ENCODE measurements around the gene CD1D. TPM values are rescaled to one million over a fixed set of nuclear protein-coding genes. Genes with fewer than 3 reads are reported as not detected.

The CD1D gene
- total RNA-seq, 1 donor from 2014 or later = not detected

Other genes starting within 250 kb of the CD1D start
- 35.9 and 42.8 TPM in 2 replicates for gene KIRREL1, start 187.2 kb upstream of the CD1D start, total RNA-seq
- gene CD1A, start 73.5 kb downstream of the CD1D start, total RNA-seq = not detected in 2 replicates
- not detected in 2 replicates for gene CD1C, start 109.0 kb downstream of the CD1D start, total RNA-seq
- gene CD1B, start 150.6 kb downstream of the CD1D start, total RNA-seq = not detected in 2 replicates
- gene CD1E, start 173.0 kb downstream of the CD1D start, total RNA-seq = not detected in 2 replicates
- gene OR10T2, start 218.6 kb downstream of the CD1D start, total RNA-seq = not detected in 2 replicates
- gene OR10K2, start 245.3 kb downstream of the CD1D start, total RNA-seq = not detected in 2 replicates

All from pulmonary artery endothelial cell (primary cell).